ENCODE results near the gene SPC24. TPM values are rescaled to one million over a fixed set of nuclear protein-coding genes. Genes with fewer than 3 reads are reported as not detected.

Gene SPC24
- total and polyA plus RNA-seq, 9 of the 15 experiments (the other 6 are each of a cell fraction or from before 2014, with no cell fraction given), result 18.2 to 154 (median 60.9) TPM

DNA sequence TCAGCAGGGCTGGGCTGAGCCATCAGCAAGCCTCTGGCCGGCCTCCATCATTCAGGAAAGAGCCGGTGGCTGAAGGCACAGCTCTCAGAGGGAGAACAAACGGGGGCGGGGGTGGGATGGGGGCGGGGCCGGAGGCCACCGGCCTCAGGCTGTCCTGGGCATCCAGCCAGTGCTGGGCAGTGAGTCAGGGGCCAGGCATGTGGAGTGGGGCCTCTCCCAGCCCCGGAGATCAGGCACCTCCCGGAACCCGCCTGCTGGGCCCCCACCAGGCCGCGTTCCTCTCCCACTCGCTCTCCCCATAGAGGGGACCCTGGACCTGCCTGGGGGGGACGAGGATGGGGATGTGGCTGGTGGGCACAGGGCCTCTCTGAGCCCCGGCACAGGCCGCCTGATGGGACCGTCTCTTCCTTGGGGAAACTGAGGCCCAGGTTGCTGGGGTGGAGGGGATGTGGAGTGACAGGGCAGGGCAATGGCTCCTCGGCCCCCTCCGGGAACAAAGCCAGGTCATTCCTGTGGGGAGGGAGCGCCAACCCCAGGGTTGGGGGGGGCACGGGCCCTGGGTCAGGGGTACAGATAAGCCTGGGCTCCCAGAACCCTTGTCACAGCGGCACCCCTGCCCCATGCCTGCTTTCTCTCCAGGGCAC lies 12.9 kb downstream of the SPC24 start:
- CTCF ChIA-PET (ENCODE audit: low intra/inter-chr PET ratio), result no interaction called here
- Histone ChIP-seq H3K27me3 (ENCODE audit: control insufficient read depth in 2 of 2, insufficient read depth in 2 of 2, low read length in 2 of 2) (no peaks in the 10 kb centered on the region), H3K9me3 (replicated peaks; ENCODE audit: control insufficient read depth, insufficient read depth, low read depth, low read length) (no peaks in the 10 kb centered on the region), H3K27ac (ENCODE audit: extremely low read depth, low read depth, low read length) (peak overlapping the region; percentile 78; the same call in 2 of the 3 replicates), H3K9ac (ENCODE audit: insufficient read depth in 1 of 2, low read depth in 2 of 2, low read length in 2 of 2) (peak overlapping the region; percentile 39 to 90; a peak in 3 of 4 replicates), H4K20me1 (replicated peaks; ENCODE audit: control insufficient read depth, insufficient read depth, low read length) (no peaks in the 10 kb centered on the region; the same call in 1 of the 2 replicates), H3K4me3 (no peak overlapping the region), H3K79me2 (ENCODE audit: control insufficient read depth, insufficient read depth, low read length) (no peaks in the 10 kb centered on the region), H3K36me3 (ENCODE audit: control insufficient read depth, insufficient read depth, low read length) (peaks cover 32% of the 10 kb centered on the region; the same call in 2 of the 3 replicates), H3K4me2 (ENCODE audit: insufficient read depth, low read length) (peak overlapping the region; percentile 34), H3K9me1 (ENCODE audit: control insufficient read depth, insufficient read depth, low read length) (peaks cover 6% of the 10 kb centered on the region), H2AFZ (ENCODE audit: low read depth, low read length) (peak overlapping the region; percentile 34; the same call in 1 of the 2 replicates), H3K4me1 (replicated peaks in 1 of 2; ENCODE audit: control insufficient read depth in 2 of 2, insufficient read depth in 2 of 2, low read length in 2 of 2) (peaks cover 41 to 57% of the 10 kb centered on the region in 2 experiments)
- in situ Hi-C loops (cut with MboI), result no loop called here
- WGBS (ENCODE audit: insufficient coverage, low coverage, missing lambda C conversion rate), result 18% methylated on average over 10 of the region's 22 CpGs
- no peak for FAIRE-seq
- POLR2A ChIA-PET, result interaction anchor here (1.1 to 3.9 kb wide), 4 partner anchors 8 to 56 kb away, joined by 3 to 52 read pairs (median 4); partner anchors contain the start of gene SPC24
- no TSS peak for BruUV-seq (replicated peaks)
- DNase-seq (ENCODE audit: extremely low read depth in 1 of 4, low spot score in 3 of 4), result peak; percentile 81 to 88 (median 84)
- intact Hi-C loops (cut with micrococcal nuclease), result no loop called here
- peak; percentile 59 for ATAC-seq
- no peak for TF ChIP-seq ASH1L (IDR thresholded peaks at IDR 0.05; ENCODE audit: borderline replicate concordance, low read depth, partially characterized antibody)
- TF ChIP-seq, protein P1, sequence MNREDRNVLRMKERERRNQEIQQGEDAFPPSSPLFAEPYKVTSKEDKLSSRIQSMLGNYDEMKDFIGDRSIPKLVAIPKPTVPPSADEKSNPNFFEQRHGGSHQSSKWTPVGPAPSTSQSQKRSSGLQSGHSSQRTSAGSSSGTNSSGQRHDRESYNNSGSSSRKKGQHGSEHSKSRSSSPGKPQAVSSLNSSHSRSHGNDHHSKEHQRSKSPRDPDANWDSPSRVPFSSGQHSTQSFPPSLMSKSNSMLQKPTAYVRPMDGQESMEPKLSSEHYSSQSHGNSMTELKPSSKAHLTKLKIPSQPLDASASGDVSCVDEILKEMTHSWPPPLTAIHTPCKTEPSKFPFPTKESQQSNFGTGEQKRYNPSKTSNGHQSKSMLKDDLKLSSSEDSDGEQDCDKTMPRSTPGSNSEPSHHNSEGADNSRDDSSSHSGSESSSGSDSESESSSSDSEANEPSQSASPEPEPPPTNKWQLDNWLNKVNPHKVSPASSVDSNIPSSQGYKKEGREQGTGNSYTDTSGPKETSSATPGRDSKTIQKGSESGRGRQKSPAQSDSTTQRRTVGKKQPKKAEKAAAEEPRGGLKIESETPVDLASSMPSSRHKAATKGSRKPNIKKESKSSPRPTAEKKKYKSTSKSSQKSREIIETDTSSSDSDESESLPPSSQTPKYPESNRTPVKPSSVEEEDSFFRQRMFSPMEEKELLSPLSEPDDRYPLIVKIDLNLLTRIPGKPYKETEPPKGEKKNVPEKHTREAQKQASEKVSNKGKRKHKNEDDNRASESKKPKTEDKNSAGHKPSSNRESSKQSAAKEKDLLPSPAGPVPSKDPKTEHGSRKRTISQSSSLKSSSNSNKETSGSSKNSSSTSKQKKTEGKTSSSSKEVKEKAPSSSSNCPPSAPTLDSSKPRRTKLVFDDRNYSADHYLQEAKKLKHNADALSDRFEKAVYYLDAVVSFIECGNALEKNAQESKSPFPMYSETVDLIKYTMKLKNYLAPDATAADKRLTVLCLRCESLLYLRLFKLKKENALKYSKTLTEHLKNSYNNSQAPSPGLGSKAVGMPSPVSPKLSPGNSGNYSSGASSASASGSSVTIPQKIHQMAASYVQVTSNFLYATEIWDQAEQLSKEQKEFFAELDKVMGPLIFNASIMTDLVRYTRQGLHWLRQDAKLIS (CRISPR knock-in tag; IDR thresholded peaks at IDR 0.05), result no peak
- TF ChIP-seq, protein P2, sequence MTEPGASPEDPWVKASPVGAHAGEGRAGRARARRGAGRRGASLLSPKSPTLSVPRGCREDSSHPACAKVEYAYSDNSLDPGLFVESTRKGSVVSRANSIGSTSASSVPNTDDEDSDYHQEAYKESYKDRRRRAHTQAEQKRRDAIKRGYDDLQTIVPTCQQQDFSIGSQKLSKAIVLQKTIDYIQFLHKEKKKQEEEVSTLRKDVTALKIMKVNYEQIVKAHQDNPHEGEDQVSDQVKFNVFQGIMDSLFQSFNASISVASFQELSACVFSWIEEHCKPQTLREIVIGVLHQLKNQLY (CRISPR knock-in tag; conservative IDR thresholded peaks at IDR 0.05), result no peak
- TF ChIP-seq, protein P3, sequence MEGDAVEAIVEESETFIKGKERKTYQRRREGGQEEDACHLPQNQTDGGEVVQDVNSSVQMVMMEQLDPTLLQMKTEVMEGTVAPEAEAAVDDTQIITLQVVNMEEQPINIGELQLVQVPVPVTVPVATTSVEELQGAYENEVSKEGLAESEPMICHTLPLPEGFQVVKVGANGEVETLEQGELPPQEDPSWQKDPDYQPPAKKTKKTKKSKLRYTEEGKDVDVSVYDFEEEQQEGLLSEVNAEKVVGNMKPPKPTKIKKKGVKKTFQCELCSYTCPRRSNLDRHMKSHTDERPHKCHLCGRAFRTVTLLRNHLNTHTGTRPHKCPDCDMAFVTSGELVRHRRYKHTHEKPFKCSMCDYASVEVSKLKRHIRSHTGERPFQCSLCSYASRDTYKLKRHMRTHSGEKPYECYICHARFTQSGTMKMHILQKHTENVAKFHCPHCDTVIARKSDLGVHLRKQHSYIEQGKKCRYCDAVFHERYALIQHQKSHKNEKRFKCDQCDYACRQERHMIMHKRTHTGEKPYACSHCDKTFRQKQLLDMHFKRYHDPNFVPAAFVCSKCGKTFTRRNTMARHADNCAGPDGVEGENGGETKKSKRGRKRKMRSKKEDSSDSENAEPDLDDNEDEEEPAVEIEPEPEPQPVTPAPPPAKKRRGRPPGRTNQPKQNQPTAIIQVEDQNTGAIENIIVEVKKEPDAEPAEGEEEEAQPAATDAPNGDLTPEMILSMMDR (IDR thresholded peaks at IDR 0.05 in 2 of 3, conservative IDR thresholded peaks at IDR 0.05 in 1 of 3; ENCODE audit: insufficient read depth in 2 of 3, low read depth in 1 of 3, low read length in 3 of 3), result no peak
- TF ChIP-seq CCAR2 (IDR thresholded peaks at IDR 0.05; ENCODE audit: low read depth, low read length), result no peak
- no peak for TF ChIP-seq POLR2AphosphoS5 (IDR thresholded peaks at IDR 0.05; ENCODE audit: control insufficient read depth, insufficient read depth, low read depth, low read length)
- 0 out of 2 replicates have a peak, but pooled peaks have one; percentile 9 for TF ChIP-seq CREM (IDR thresholded peaks at IDR 0.05; ENCODE audit: low read depth)
- no peak for TF ChIP-seq ZNF165 (CRISPR knock-in tag; IDR thresholded peaks at IDR 0.05; ENCODE audit: borderline replicate concordance)
- TF ChIP-seq ZNF253 (CRISPR knock-in tag; conservative IDR thresholded peaks at IDR 0.05), result no peak
- no peak for TF ChIP-seq MCM2 (IDR thresholded peaks at IDR 0.05; ENCODE audit: low read depth)
- 0 out of 2 replicates have a peak, but pooled peaks have one; percentile 15 for TF ChIP-seq EGR1 (conservative IDR thresholded peaks at IDR 0.05)
- TF ChIP-seq, protein P4, sequence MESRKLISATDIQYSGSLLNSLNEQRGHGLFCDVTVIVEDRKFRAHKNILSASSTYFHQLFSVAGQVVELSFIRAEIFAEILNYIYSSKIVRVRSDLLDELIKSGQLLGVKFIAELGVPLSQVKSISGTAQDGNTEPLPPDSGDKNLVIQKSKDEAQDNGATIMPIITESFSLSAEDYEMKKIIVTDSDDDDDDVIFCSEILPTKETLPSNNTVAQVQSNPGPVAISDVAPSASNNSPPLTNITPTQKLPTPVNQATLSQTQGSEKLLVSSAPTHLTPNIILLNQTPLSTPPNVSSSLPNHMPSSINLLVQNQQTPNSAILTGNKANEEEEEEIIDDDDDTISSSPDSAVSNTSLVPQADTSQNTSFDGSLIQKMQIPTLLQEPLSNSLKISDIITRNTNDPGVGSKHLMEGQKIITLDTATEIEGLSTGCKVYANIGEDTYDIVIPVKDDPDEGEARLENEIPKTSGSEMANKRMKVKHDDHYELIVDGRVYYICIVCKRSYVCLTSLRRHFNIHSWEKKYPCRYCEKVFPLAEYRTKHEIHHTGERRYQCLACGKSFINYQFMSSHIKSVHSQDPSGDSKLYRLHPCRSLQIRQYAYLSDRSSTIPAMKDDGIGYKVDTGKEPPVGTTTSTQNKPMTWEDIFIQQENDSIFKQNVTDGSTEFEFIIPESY (CRISPR knock-in tag; IDR thresholded peaks at IDR 0.05), result no peak
